Ectodermal cell (in vitro differentiated cells): ENCODE data around the gene LITAF.

Experiments
- H3K27ac ChIP-seq: 2 replicates; pipeline ENCODE4 v1.7.0; 2013; ENCODE audit warnings: mild to moderate bottlenecking, low read depth, low read length; ENCODE audit not compliant: insufficient read depth, poor library complexity, severe bottlenecking
- H3K27me3 ChIP-seq: 2 replicates; pipeline ENCODE4 v1.7.0; 2013; ENCODE audit warnings: mild to moderate bottlenecking, low read length; ENCODE audit not compliant: insufficient read depth, control insufficient read depth, poor library complexity, severe bottlenecking
- H3K36me3 ChIP-seq: one replicate; pipeline ENCODE4 v1.7.0; 2013; ENCODE audit warnings: low read length; ENCODE audit not compliant: control insufficient read depth, insufficient read depth
- H3K4me1 ChIP-seq: one replicate; pipeline ENCODE4 v1.7.0; 2013; ENCODE audit warnings: low read length; ENCODE audit not compliant: control insufficient read depth, insufficient read depth
- H3K4me3 ChIP-seq: 2 replicates; pipeline ENCODE4 v1.7.0; 2013; ENCODE audit warnings: low read depth, low read length, control low read depth; ENCODE audit not compliant: insufficient read depth
- H3K9me3 ChIP-seq: 2 replicates; pipeline ENCODE4 v1.7.0; 2013; ENCODE audit warnings: mild to moderate bottlenecking, low read length, moderate library complexity; ENCODE audit not compliant: control insufficient read depth
- WGBS, 2 experiments: methylation state at CpG; one replicate each; pipeline ENCODE4 v1.1.7; 2013; ENCODE audit warnings: missing lambda C conversion rate in 2 of 2; 5-methylcytosine and 5-hydroxymethylcytosine counted together

The LITAF gene

DNA sequence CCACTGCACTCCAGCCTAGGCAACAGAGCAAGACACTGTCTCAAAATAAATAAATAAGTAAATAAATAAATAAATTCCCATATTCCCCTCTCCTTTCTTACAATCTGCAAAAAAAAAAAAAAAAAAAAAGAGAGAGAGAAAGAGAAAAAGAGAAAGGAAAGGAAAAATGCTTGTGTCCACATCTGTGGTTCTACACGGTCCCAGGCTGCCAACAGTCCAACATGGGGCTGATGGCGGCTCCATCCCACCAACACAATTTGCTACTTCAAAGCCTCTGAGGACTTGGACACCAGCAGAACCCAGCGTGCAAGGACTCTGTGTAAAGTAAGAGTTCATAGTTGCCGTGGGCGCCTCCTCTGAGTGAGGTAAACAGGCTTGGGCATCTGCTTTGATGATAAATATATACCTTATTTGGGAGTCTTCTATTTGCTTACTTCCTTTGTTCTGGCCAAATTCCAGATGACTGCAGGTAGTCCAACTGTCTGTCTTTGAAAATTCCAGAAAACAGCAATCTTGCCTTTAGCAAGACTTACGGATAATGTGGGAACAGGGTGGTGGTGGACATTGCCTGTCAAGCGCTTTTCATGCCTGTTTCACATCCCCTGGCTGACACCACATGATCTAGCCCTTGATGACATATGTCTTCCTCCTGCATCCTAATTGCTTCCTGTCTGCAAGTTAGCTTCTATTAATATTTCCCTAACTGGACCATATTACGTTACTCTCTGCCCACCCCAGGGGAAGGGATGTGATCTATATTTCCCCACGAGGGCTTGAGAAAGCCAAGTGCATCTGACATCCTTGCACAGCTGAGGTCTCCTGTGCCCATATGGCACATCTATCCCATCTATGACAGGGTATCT is 10.1 kb downstream of the LITAF start:
- Histone ChIP-seq H3K9me3 (no peaks in the 10 kb centered on the region), H3K36me3 (no peaks in the 10 kb centered on the region), H3K27ac (no peak overlapping the region), H3K27me3 (no peaks in the 10 kb centered on the region), H3K4me1 (peaks cover 5% of the 10 kb centered on the region), H3K4me3 (no peak overlapping the region)
- WGBS, 2 experiments = 95 to 96% methylated on average over 9 of the region's 9 CpGs

DNA sequence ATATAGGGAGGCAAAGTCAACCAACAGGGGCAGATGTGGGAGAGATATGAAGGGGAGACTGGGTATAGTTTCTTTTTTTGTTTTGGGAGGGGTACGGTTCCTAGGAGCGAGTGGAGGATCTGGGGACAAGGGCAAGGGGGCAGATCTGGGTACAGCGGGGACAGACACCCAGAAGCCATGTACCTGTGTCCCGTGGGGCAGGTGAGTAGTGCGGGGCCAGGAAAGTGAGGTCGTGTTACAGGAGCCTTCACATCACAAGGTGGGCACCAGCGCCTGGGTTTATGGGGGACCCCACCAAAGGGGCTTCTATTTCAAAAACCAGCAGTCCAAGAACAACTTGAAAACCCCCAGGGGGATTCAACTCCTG is 11.5 kb downstream of the LITAF start:
- Histone ChIP-seq H3K4me3 (no peak overlapping the region), H3K36me3 (no peaks in the 10 kb centered on the region), H3K4me1 (peaks cover 4% of the 10 kb centered on the region), H3K9me3 (no peaks in the 10 kb centered on the region), H3K27me3 (no peaks in the 10 kb centered on the region), H3K27ac (no peak overlapping the region)
- 96 to 97% methylated on average over 7 of the region's 7 CpGs for WGBS, 2 experiments

DNA sequence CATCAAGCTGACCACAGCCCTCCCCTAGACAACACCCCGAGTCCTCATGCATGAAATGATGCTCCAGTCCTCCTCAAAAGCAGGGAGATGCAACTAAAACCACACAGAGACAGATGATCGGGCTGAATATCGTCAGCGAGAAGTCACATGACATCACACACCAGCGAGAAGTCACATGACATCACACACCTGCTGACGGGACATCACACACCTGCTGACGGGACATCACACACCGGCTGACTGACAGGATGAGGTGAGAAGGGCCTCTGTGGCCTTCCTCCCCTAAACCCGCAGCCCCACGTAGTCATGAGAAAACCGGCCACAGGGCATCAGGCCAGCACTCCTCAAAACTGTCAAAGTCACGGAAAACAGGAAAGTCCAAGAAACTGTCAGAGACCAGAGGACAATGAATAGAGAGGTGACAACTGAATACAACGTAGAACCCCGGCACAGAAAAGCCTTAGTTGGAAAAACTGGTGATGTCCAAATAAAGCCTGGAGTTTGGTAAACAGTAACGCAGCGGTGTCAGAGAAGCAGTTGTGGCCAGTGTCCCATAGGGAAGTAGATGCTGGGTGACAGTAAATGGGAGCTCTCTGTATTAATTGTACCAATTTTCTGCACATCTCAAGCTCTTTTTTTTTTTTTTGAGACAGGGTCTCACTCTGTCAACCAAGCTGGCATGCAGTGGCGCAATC is 14.3 kb downstream of the LITAF start:
- Histone ChIP-seq H3K9me3 (no peaks in the 10 kb centered on the region), H3K27ac (no peak overlapping the region), H3K36me3 (no peaks in the 10 kb centered on the region), H3K4me3 (no peak overlapping the region), H3K27me3 (no peaks in the 10 kb centered on the region), H3K4me1 (peaks cover 4% of the 10 kb centered on the region)
- 92% methylated on average over 17 of the region's 17 CpGs for WGBS, 2 experiments

DNA sequence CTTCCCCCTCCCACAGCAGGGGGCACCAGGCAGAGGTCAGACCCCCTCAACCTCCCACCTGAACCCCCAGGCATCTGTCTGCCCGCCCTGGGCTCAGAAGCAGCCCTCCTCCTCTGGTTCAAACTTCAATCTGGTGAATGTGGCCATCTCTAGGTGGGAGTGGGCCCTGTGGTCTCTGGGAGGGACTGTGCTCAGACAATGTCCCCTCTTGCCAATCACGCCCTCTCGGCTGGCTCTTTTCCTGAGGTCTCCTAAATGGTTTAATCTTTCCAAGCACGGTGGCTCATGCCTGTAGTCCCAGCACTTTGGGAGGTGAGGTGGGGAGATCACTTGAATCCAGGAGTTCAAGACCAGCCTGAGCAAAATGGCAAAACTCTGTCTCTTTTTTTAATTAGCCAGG is 15.2 kb downstream of the LITAF start:
- peaks cover 4% of the 10 kb centered on the region for H3K4me1 ChIP-seq
- H3K9me3 ChIP-seq = no peaks in the 10 kb centered on the region
- H3K27ac ChIP-seq = no peak overlapping the region
- no peaks in the 10 kb centered on the region for H3K27me3 ChIP-seq
- no peak overlapping the region for H3K4me3 ChIP-seq
- H3K36me3 ChIP-seq = no peaks in the 10 kb centered on the region
- WGBS, 2 experiments = 75 to 80% methylated on average over 4 of the region's 4 CpGs

DNA sequence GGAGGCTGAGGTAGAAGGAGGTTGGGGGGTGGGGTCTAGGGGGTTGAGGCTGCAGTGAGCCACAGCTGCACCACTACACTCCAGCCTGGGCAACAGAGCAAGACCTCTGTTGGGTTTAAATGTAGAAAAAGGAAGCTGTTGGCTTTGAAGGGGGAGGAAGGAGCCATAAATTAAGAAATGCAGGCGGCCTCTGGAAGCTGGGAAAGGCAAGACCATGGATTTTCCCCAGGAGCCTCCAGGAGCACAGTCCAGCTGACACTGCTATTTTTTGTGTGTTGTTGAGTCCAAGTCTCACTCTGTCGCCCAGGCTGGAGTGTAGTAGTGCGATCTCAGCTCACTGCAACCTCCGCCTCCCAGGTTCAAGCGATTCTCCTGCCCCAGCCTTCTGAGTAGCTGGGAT is 15.9 kb downstream of the LITAF start:
- WGBS, 2 experiments = 95% methylated on average over 5 of the region's 5 CpGs
- peaks cover 4% of the 10 kb centered on the region for H3K4me1 ChIP-seq
- H3K36me3 ChIP-seq = no peaks in the 10 kb centered on the region
- no peak overlapping the region for H3K27ac ChIP-seq
- no peaks in the 10 kb centered on the region for H3K27me3 ChIP-seq
- no peaks in the 10 kb centered on the region for H3K9me3 ChIP-seq
- no peak overlapping the region for H3K4me3 ChIP-seq

DNA sequence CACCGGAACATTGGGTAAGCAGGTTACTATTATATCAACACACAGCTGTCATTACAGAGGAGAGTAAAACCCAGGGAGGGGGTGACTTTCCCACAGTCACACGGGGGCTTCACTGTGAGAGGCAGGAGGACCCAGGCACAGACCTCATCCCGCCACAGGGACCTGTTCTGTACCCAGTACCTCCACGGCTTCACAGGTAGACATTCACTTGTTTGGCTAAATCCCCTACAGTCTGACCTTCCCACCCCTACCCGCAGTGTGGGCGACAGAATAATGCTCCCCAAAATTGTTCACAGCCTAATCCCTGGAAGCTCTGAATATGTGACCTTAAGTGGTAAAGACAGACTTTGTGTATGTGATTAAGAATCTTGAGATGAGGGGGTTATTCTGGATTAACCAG is 16.5 kb downstream of the LITAF start:
- Histone ChIP-seq H3K36me3 (no peaks in the 10 kb centered on the region), H3K27ac (no peak overlapping the region), H3K9me3 (no peaks in the 10 kb centered on the region), H3K4me1 (peaks cover 4% of the 10 kb centered on the region), H3K27me3 (no peaks in the 10 kb centered on the region), H3K4me3 (no peak overlapping the region)
- 94 to 97% methylated on average over 6 of the region's 6 CpGs for whole genome bisulfite sequencing, 2 experiments

DNA sequence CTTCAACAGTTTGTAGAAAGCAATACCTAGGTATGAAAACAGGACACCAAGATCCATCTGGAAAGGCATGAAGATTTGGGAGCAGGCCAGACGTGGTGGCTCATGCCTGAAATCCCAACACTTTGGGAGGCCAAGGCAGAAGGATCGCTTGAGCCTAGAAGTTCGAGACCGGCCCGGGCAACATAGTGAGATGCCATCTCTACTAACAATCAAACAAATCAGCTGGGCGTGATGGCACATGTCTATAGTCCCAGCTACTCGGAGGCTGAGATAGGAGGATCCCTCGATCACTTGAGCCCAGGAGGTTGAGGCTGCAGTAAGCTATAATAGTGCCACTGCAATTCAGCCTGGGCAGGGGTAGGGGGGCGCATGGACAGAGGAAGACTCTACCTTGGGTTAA is 20.3 kb downstream of the LITAF start:
- WGBS, 2 experiments = 94 to 95% methylated on average over 9 of the region's 9 CpGs
- H3K27me3 ChIP-seq = no peaks in the 10 kb centered on the region
- H3K27ac ChIP-seq = no peak overlapping the region
- no peaks in the 10 kb centered on the region for H3K9me3 ChIP-seq
- peaks cover 2% of the 10 kb centered on the region for H3K4me1 ChIP-seq
- H3K36me3 ChIP-seq = no peaks in the 10 kb centered on the region
- H3K4me3 ChIP-seq = no peak overlapping the region

DNA sequence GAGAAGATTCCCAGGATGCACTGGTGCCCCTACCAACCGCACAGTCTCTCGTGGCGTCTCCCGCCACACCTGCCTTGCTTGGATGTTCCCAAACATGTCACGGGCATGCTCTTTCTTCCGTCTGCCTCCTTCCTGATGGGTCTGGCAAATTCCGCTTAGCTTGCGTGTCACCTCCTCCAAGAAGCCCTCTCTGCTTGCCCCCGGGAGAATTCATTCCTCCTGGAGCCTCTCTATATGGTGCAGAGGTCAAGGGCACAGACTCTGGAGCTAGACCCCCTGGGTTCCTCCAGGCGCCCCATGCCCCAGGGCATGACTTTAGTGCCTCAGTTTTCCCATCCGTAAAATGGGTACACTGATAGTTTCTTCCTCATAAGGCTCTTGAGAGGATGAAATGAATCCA is 21.1 kb downstream of the LITAF start:
- Histone ChIP-seq H3K4me1 (peaks cover 10% of the 10 kb centered on the region), H3K9me3 (no peaks in the 10 kb centered on the region), H3K36me3 (no peaks in the 10 kb centered on the region), H3K27me3 (no peaks in the 10 kb centered on the region), H3K27ac (no peak overlapping the region), H3K4me3 (no peak overlapping the region)
- WGBS, 2 experiments = 93 to 96% methylated on average over 11 of the region's 11 CpGs

DNA sequence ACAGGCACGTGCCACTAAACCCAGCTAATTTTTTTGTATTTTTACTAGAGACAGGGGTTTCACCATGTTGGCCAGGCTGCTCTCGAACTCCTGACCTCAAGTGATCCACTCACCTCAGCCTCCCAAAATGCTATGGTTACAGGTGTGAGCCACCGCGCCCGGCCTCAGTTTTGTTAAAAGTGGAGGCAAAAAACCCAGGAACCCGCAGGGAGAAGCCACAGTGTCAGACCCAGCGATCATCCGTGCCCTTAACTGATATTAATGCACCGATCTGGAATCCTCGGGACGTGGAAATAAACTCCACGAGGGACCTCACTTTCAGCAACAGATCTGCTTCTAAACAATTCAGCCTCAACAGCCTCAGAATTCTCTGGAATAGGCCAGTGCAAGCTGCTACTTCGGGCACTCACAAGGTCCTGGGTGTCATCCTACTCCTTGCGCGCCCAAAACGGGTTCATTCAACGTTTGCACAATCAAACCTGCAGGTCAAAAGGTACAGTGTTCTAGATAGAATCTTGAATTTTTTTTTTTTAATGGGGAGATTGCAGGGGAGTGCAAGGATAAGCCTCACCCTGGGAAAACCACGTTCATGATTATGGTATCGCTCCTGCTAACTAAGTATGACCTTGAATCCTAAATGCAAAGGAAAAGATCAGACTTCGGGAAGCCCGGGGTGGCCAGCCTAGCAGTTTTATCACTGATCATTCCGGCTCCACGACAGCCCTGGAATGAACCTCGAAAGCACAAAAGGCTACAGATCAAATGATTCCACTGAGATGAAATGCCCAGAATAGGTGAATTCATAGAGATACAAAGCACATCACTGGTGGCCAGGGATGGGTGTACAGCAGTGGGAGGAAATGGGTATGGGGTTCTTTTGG is 22.4 kb downstream of the LITAF start:
- no peaks in the 10 kb centered on the region for H3K9me3 ChIP-seq
- H3K36me3 ChIP-seq = no peaks in the 10 kb centered on the region
- 93 to 94% methylated on average over 24 of the region's 24 CpGs for WGBS, 2 experiments
- no peaks in the 10 kb centered on the region for H3K27me3 ChIP-seq
- no peak overlapping the region for H3K4me3 ChIP-seq
- peaks cover 12% of the 10 kb centered on the region for H3K4me1 ChIP-seq
- no peak overlapping the region for H3K27ac ChIP-seq

DNA sequence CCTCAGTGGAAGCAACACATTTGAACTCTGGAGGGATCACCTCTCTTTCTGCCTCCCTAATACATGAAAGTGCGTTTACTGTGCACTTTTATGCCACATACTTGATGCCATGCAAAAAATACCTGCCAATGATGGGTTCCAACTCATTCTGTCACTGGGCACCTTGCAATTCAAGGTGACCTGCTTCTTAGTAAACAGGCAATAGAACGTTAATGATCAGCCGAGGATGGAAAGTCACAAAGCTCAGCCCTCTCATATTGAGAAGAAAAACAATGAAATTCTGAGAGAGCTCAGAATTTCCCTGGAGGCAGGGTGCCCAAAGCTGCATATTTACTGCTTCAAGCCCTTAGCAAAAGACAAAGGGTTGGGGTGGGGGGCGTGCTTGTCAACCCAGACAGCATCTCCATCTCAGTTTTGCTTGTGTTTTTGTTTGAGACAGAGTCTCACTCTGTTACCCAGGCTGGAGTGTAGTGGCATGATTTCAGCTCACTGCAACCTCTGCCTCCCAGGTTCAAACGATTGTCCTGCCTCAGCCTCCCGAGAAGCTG is 23.2 kb downstream of the LITAF start:
- Histone ChIP-seq H3K36me3 (no peaks in the 10 kb centered on the region), H3K27ac (no peak overlapping the region), H3K27me3 (no peaks in the 10 kb centered on the region), H3K4me1 (peaks cover 12% of the 10 kb centered on the region), H3K9me3 (no peaks in the 10 kb centered on the region), H3K4me3 (no peak overlapping the region)
- 63 to 70% methylated on average over 6 of the region's 6 CpGs for WGBS, 2 experiments
